Measurements from ENCODE around the gene PCDHGB4.

GRCh38 chr5:141342773-141343172 lies 44.7 kb upstream of the PCDHGB4 start:
- TF ChIP-seq POLR2A (IDR thresholded peaks at IDR 0.05; ENCODE audit: low read length) (no peak), GATA1 (IDR thresholded peaks at IDR 0.05; ENCODE audit: low read depth, low read length) (no peak)

Data from erythroblast (primary cell).